SH-SY5Y (cell line): ENCODE measurements around the gene ZFYVE27.
A peak's percentile ranks its signal among the peaks of the same experiment; 100 is the strongest.

Experiments used
- GATA2 ChIP-seq: IDR thresholded peaks from 2 replicates; pipeline ENCODE4 v1.6.1; 2011; ENCODE audit warnings: mild to moderate bottlenecking, low read depth, low read length
- GATA3 ChIP-seq: IDR thresholded peaks from 2 replicates; pipeline ENCODE4 v1.6.1; 2011; ENCODE audit warnings: low read depth, mild to moderate bottlenecking, low read length, moderate library complexity

Gene ZFYVE27

GRCh38 chr10:97780841-97781617, 44.1 kb downstream of the ZFYVE27 start:
- no peak for TF ChIP-seq GATA3
- TF ChIP-seq GATA2, result no peak

- TF ChIP-seq GATA3 (no peak), GATA2 (peak; percentile 76)
Observed at GRCh38 chr10:97781618-97782331, 44.8 kb downstream of the ZFYVE27 start.

GRCh38 chr10:97782455-97783228, 45.7 kb downstream of the ZFYVE27 start:
- TF ChIP-seq GATA3 (no peak), GATA2 (peak; percentile 58)

GRCh38 chr10:97784200-97784810, 47.4 kb downstream of the ZFYVE27 start:
- no peak for TF ChIP-seq GATA2
- no peak for TF ChIP-seq GATA3

GRCh38 chr10:97785231-97785630, 48.3 kb downstream of the ZFYVE27 start:
- TF ChIP-seq GATA2, result no peak
- TF ChIP-seq GATA3, result no peak

GRCh38 chr10:97785731-97786130, 48.8 kb downstream of the ZFYVE27 start:
- TF ChIP-seq GATA3, result no peak
- no peak for TF ChIP-seq GATA2

GRCh38 chr10:97788552-97789442, 51.9 kb downstream of the ZFYVE27 start:
- TF ChIP-seq GATA2 (peak; percentile 96), GATA3 (no peak)

- no peak for TF ChIP-seq GATA2
- TF ChIP-seq GATA3, result no peak
Observed at GRCh38 chr10:97789770-97790397, 53.0 kb downstream of the ZFYVE27 start.

- no peak for TF ChIP-seq GATA2
- TF ChIP-seq GATA3, result no peak
Observed at GRCh38 chr10:97791824-97792721, 55.1 kb downstream of the ZFYVE27 start.

GRCh38 chr10:97795886-97796285, 59.0 kb downstream of the ZFYVE27 start:
- TF ChIP-seq GATA3 (no peak), GATA2 (no peak)

- TF ChIP-seq GATA2, result no peak
- TF ChIP-seq GATA3, result no peak
Observed at GRCh38 chr10:97796651-97797050, 59.7 kb downstream of the ZFYVE27 start.

GRCh38 chr10:97798958-97799610, 62.2 kb downstream of the ZFYVE27 start:
- no peak for TF ChIP-seq GATA3
- TF ChIP-seq GATA2, result no peak
